Esophagus muscularis mucosa (tissue), 4 donors: ENCODE results near the gene COL5A1. TPM values are rescaled to one million over a fixed set of nuclear protein-coding genes. Genes with fewer than 3 reads are reported as not detected.
A peak's percentile ranks its signal among the peaks of the same experiment; 100 is the strongest.

Source experiments
- DNase-seq: peaks from one replicate; pipeline ENCODE4 v3.0.0-alpha.2; 2017; ENCODE audit errors: extremely low spot score
- H3K27ac ChIP-seq, 4 donors: fragments of 200-600 bp; sonication (generic); replicated peaks in 1 of 4; 1 replicate in 3 of 4; 2 replicates in 1 of 4; pipeline ENCODE4 v1.5.1; 2016 to 2019; ENCODE audit warnings: mild to moderate bottlenecking in 1 of 4
- H3K27me3 ChIP-seq, 4 donors: fragments of 200-600 bp; sonication (generic); one replicate each; pipeline versions ENCODE4 v1.5.1 to v1.6.0; 2016 to 2019
- H3K36me3 ChIP-seq, 4 donors: fragments of 200-600 bp; sonication (generic); one replicate each; pipeline ENCODE4 v1.5.1; 2016 to 2019
- H3K4me1 ChIP-seq, 4 donors: fragments of 200-600 bp; sonication (generic); one replicate each; pipeline ENCODE4 v1.5.1; 2016 to 2019
- H3K4me3 ChIP-seq, 4 donors: fragments of 200-600 bp; sonication (generic); 1 replicate in 2 of 4; 2 replicates in 2 of 4; pipeline ENCODE4 v1.5.1; 2016 to 2019; ENCODE audit warnings: mild to moderate bottlenecking in 4 of 4, moderate library complexity in 1 of 4
- H3K9me3 ChIP-seq, 4 donors: fragments of 200-600 bp; sonication (generic); 1 replicate in 3 of 4; 2 replicates in 1 of 4; pipeline ENCODE4 v1.5.1; 2016 to 2019
- EP300 ChIP-seq: sonication (generic); formaldehyde crosslinking; IDR thresholded peaks from one replicate; pipeline ENCODE4 v1.6.1; 2017; ENCODE audit warnings: antibody characterized with exemption
- POLR2A ChIP-seq: fragments of 450-650 bp; IDR thresholded peaks from one replicate; pipeline ENCODE4 v1.6.1; 2017; ENCODE audit warnings: antibody characterized with exemption, moderate library complexity, mild to moderate bottlenecking, low read depth
- POLR2AphosphoS5 ChIP-seq, 2 donors: sonication (generic); formaldehyde crosslinking; IDR thresholded peaks; one replicate each; pipeline ENCODE4 v1.6.1; 2017; ENCODE audit warnings: antibody characterized with exemption in 2 of 2
- WGBS: methylation state at CpG from one replicate; pipeline ENCODE4 v1.1.5; 2018; 5-methylcytosine and 5-hydroxymethylcytosine counted together
- intact Hi-C: fragments of 100-400 bp; cut with DNase I; formaldehyde crosslinking; loops from one replicate; pipeline ENCODE4 v1.15.1; 2023
- total RNA-seq, 4 donors: library from RNA; depleted of rRNA; stranded (reverse); fragments of >200 nt; gene quantifications; one replicate each; pipeline versions ENCODE4 v1.1.0 to v1.2.1, GENCODE V29; 2016
- TF ChIP-seq, protein P1 (sequence below), 3 experiments: fragments of 200-600 bp in 2 of 3; fragments of 450-650 bp in 1 of 3; sonication (generic) in 2 of 3; IDR thresholded peaks; one replicate each; pipeline ENCODE4 v1.5.1; 2017 to 2019; ENCODE audit warnings: antibody characterized with exemption in 3 of 3, mild to moderate bottlenecking in 2 of 3, moderate library complexity in 1 of 3

The COL5A1 gene
- total RNA-seq, result 10 to 100 TPM; 36.0 to 89.5 (median 56.4) TPM

DNA sequence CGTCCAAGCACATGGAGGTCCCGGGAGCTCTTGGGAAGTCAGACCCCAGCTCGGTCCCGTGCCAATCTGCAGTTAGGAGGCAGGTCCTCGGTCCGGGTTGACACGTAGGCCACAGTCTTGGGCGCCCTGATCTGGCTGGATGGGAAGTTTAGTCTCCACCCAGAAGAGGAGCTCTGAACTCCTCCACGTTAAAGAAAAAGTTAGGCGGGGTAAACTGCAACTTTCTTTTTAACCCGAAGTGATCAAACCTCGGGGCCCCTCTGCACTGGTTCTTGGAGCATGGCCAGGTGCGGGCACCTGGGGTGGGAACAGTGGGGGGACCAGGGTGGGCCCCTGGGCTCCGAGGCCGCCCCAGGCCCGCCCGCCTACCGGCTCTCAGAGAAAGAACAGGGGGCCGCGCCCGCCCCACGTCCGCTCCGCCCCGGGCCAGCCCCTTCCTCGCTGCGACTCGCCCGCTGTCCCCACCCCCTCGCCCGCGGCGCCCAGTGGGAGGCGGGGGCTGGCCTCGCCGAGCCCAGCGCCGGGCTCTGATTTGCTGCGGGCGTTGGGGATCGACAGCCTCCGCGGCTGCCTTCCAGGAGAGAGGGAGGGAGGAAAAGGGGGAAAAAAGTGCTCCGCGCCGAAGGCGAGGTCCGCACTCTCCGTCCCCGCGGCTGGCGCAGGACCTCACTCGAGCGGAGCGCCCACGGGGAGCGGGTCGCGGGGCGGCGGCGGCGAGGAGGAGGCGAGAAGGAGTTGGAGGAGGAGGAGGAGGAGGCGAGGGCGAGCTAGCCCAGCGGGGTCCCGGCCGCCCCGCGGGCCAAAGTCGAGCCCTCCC, at the start of gene COL5A1:
Gene COL5A1, plus strand, starts transcription at position 631 of the 817 bp plus-strand sequence. CDS start 385 bp downstream, outside the sequence.
- peak; percentile 69 for TF ChIP-seq POLR2A
- TF ChIP-seq, protein P1, sequence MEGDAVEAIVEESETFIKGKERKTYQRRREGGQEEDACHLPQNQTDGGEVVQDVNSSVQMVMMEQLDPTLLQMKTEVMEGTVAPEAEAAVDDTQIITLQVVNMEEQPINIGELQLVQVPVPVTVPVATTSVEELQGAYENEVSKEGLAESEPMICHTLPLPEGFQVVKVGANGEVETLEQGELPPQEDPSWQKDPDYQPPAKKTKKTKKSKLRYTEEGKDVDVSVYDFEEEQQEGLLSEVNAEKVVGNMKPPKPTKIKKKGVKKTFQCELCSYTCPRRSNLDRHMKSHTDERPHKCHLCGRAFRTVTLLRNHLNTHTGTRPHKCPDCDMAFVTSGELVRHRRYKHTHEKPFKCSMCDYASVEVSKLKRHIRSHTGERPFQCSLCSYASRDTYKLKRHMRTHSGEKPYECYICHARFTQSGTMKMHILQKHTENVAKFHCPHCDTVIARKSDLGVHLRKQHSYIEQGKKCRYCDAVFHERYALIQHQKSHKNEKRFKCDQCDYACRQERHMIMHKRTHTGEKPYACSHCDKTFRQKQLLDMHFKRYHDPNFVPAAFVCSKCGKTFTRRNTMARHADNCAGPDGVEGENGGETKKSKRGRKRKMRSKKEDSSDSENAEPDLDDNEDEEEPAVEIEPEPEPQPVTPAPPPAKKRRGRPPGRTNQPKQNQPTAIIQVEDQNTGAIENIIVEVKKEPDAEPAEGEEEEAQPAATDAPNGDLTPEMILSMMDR (IDR thresholded peaks at IDR 0.05), result peak; percentile 17 to 44 (median 21)
- TF ChIP-seq POLR2AphosphoS5 (IDR thresholded peaks at IDR 0.05), result peak; percentile 74 to 97
- TF ChIP-seq EP300, result no peak
- no peaks in the 10 kb centered on the region for H3K36me3 ChIP-seq
- peak; percentile 97 for DNase-seq
- H3K4me1 ChIP-seq, result peaks cover 25 to 57% (median 50%) of the 10 kb centered on the region in 4 donors
- 2% methylated on average over 29 of the region's 72 CpGs for WGBS
- H3K27me3 ChIP-seq, result peaks cover 0 to 4% (median 0%) of the 10 kb centered on the region in 4 donors
- peak within 1 kb of the TSS; percentile 87 to 94 (median 89) for H3K4me3 ChIP-seq
- intact Hi-C loops, result loop anchor here (5.0 kb wide), 1 partner anchor 184 kb away; no protein-coding TSS in a partner anchor
- H3K27ac ChIP-seq, result peak within 1 kb of the TSS; percentile 96 to 99 (median 98)
- no peaks in the 10 kb centered on the region for H3K9me3 ChIP-seq

DNA sequence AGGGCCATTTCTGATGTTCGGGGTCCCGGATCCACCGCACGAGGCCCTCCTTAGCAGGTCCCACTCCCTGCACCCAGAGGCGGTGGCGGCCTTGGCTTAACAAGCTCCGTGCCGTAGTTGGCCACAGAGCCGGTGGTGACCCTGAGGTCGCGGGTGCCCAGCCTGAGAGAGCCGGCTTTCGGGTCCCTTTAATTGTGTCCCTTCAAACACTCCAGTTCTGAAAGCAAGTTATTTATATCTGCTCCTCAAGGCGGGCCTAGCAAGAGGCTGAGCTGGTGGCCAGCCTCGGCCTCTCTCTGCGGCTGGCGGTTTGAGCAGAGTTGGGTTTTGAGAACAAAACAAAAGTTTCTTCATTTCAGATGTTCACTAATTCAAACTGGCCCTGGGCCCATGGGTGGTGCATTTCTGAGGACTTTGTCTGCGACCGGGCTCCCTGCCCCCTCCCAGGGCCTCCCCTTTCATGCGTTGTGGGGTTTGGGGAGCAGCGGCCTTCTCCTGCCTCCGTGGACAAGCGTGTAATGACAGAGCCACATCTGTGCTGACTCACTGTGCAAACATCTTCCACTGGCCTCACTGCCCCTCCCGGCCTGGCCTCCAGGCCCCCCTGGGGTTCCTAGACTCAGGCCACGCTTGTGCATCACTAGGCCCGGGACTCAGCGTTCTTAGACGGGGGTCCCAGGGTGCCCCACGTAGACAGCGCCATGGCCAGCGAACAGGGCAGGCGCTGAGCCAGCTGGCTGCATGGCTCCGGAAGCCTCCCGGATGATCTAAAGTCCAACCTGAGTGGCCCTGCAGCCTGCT, 49.4 kb upstream of the COL5A1 start:
- WGBS, result 75% methylated on average over 16 of the region's 34 CpGs
- Histone ChIP-seq H3K27ac (peak overlapping the region; percentile 35 to 55 (median 44)), H3K9me3 (no peaks in the 10 kb centered on the region), H3K27me3 (peaks cover 0 to 4% (median 0%) of the 10 kb centered on the region in 4 donors), H3K4me3 (no peak overlapping the region), H3K4me1 (peaks cover 0 to 17% (median 5%) of the 10 kb centered on the region in 4 donors), H3K36me3 (no peaks in the 10 kb centered on the region)
- intact Hi-C loops, result no loop called here
- peak; percentile 72 for DNase-seq
- TF ChIP-seq, protein P1 (IDR thresholded peaks at IDR 0.05), result no peak
- no peak for TF ChIP-seq EP300
- no peak for TF ChIP-seq POLR2AphosphoS5 (IDR thresholded peaks at IDR 0.05)
- TF ChIP-seq POLR2A, result no peak

DNA sequence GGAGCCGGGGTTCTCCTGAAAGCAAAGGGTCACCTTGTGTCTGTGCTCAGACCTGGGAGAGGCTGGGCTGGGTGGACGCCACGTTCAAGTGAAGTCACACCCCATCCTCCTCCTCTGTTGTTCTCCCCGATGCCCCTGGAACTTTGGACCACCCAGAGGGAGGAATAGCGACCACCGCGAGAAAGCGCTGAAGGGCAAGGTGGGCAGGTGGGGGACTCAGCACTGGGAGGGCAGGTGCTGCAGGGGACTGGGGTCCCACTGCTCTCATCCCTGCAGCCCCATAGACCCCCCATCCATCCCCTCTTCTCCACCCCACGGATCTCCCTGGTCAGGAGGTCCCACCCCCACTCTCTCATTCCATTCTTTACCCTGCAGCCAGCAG, 48.8 kb upstream of the COL5A1 start:
- H3K9me3 ChIP-seq, result no peaks in the 10 kb centered on the region
- H3K4me3 ChIP-seq, result no peak overlapping the region
- peak; percentile 68 for DNase-seq
- 82% methylated on average over 8 of the region's 9 CpGs for WGBS
- no peaks in the 10 kb centered on the region for H3K36me3 ChIP-seq
- H3K4me1 ChIP-seq, result peaks cover 0 to 17% (median 5%) of the 10 kb centered on the region in 4 donors
- TF ChIP-seq, protein P1 (IDR thresholded peaks at IDR 0.05), result no peak
- no peak for TF ChIP-seq POLR2AphosphoS5 (IDR thresholded peaks at IDR 0.05)
- peak overlapping the region in 2 of 4 donors; percentile 35 to 41 for H3K27ac ChIP-seq
- peaks cover 0 to 4% (median 0%) of the 10 kb centered on the region in 4 donors for H3K27me3 ChIP-seq
- intact Hi-C loops, result no loop called here

DNA sequence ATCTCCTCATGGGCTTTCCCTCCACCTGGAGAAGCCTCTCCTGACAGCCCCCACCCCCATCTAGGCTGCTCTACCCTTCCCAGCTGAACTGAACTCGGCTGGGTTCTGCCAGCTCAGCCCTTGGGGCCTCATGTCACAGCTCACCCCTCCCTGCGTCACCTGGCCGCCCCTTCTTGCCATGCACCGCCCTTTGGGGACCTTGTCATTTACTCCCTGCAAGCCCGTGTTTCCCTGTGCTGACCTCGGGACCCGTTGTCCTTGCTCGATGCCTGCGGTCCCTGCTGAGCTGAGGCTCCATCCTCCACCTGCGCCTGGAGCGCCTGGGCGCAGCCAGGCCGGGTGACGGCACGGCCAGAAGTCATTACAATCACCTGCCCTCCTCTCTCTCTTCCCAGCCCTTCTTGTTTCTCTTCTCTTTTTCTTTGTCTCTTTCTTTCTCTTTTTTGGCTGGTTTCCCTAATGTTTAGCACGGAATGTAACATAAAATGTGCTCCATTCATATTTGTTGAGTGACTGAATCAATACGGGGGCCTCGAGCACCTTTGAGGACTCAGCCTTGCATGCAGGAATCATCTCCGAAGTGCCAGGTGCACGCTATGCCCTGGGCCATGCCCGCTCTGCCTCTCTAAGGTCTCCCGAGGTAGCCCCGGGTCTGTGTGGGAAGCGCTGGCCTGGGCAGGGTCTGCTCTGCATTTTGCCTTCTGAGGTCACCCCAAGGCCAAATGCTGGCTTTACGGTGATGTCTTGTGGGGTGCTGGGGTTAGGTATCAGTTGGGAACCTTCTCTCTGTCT, 48.1 kb upstream of the COL5A1 start:
- DNase-seq, result peak; percentile 85
- WGBS, result 90% methylated on average over 20 of the region's 25 CpGs
- Histone ChIP-seq H3K27me3 (peaks cover 0 to 4% (median 0%) of the 10 kb centered on the region in 4 donors), H3K4me3 (no peak overlapping the region), H3K36me3 (no peaks in the 10 kb centered on the region), H3K9me3 (no peaks in the 10 kb centered on the region), H3K27ac (no peak overlapping the region), H3K4me1 (peaks cover 0 to 17% (median 5%) of the 10 kb centered on the region in 4 donors)
- TF ChIP-seq POLR2A, result no peak
- TF ChIP-seq POLR2AphosphoS5 (IDR thresholded peaks at IDR 0.05), result no peak
- TF ChIP-seq, protein P1 (IDR thresholded peaks at IDR 0.05), result no peak
- TF ChIP-seq EP300, result no peak
- intact Hi-C loops, result no loop called here
